Stimulated activated CD4-positive, alpha-beta T cell treated with anti-CD3 and anti-CD28 coated beads, Interleukin-1b, Interleukin-23, amount 100 ng/mL, for 4 hours (primary cell): ENCODE measurements around the gene PCAT6.
"Not testable (repeated sequence)": the region's sequence is repeated elsewhere in the genome, so short reads cannot be mapped to it uniquely, and the experiment has no call there.

Source experiments
- DNase-seq, 2 donors: peaks; one replicate each; pipeline ENCODE4 v3.0.0-alpha.2; 2020; ENCODE audit warnings: low read depth in 2 of 2

Gene PCAT6

GRCh38 chr1:202807451-202807925 is 3.3 kb upstream of the PCAT6 start:
- DNase-seq, result peak; percentile 51 to 55

- peak; percentile 55 to 59 for DNase-seq
Measured at GRCh38 chr1:202807926-202808757, 2.6 kb upstream of the PCAT6 start, which contains the start of gene KDM5B. KDM5B (minus strand) TSS chr1:202808421; CDS start chr1:202808305, 116 bp downstream.

- no peak for DNase-seq
Measured at GRCh38 chr1:202809597-202810159, 1.1 kb upstream of the PCAT6 start.

GRCh38 chr1:202810193-202810614 is 550 bp upstream of the PCAT6 start:
- no peak for DNase-seq

- peak in 1 of 2 donors; percentile 6 for DNase-seq
Measured at GRCh38 chr1:202811296-202812175, 782 bp downstream of the PCAT6 start.

- no peak for DNase-seq
Measured at GRCh38 chr1:202812176-202813026, 1.6 kb downstream of the PCAT6 start.

- DNase-seq, result no peak
Measured at GRCh38 chr1:202815120-202815519, 4.4 kb downstream of the PCAT6 start.

- DNase-seq, result no peak
Measured at GRCh38 chr1:202818819-202819218, 8.1 kb downstream of the PCAT6 start.

- DNase-seq, result no peak
Measured at GRCh38 chr1:202821467-202821866, 10.7 kb downstream of the PCAT6 start.

- no peak for DNase-seq
Measured at GRCh38 chr1:202825748-202826147, 15.0 kb downstream of the PCAT6 start.

GRCh38 chr1:202829223-202829622 is 18.5 kb downstream of the PCAT6 start:
- not testable (repeated sequence) for DNase-seq

GRCh38 chr1:202831906-202832305 is 21.2 kb downstream of the PCAT6 start:
- no peak for DNase-seq

GRCh38 chr1:202834771-202835547 is 24.2 kb downstream of the PCAT6 start:
- DNase-seq, result peak in 1 of 2 donors; percentile 12

- no peak for DNase-seq
Measured at GRCh38 chr1:202835548-202836072, 24.9 kb downstream of the PCAT6 start.

GRCh38 chr1:202836623-202837403 is 26.1 kb downstream of the PCAT6 start:
- no peak for DNase-seq

GRCh38 chr1:202837746-202838262 is 27.1 kb downstream of the PCAT6 start:
- DNase-seq, result no peak

- no peak for DNase-seq
Measured at GRCh38 chr1:202843081-202843480, 32.3 kb downstream of the PCAT6 start.

- no peak for DNase-seq
Measured at GRCh38 chr1:202844259-202844658, 33.5 kb downstream of the PCAT6 start.

GRCh38 chr1:202844935-202845334 is 34.2 kb downstream of the PCAT6 start:
- DNase-seq, result no peak
